ENCODE measurements around the gene PTPRN2.

The PTPRN2 gene

DNA sequence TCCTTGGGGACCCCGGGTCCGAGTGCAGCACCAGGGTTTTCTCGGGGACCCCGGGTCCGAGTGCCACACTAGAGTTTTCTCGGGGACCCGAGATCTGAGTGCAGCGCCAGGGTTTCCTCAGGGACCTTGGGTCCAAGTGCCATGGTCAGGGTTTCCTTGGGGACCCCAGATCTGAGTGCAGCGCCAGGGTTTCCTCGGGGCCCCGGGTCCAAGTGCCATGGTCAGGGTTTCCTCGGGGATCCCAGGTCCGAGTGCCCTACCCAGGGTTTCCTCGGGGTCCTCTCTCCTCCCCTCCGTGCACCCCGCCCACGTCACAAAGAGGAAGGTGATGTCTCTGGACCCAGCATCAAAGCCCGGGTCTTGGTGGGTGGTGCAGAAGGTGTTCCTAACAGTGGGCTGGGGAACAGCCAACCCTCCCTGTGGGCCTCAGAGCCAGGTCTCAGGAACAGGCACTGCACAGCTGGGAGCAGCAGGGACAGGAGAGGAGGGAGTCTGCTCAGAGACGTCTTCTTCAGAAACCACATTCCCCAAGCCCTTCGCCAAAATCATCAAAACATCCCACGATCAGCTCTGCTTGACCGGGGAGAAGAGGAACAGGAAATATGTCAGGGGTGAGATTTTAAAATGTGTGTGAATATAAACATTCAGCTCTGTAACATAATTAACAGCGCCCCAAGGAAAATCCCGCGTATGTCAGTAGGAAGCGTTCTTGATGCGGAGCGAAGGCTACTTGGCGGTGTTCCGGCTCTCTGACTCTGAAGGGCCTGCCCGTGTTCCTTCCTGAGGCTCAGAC lies 710.1 kb downstream of the PTPRN2 start:
- DNase-seq (ENCODE audit: low read depth) = no peak

GRCh38 chr7:157876469-157877285 lies 710.9 kb downstream of the PTPRN2 start:
- DNase-seq (ENCODE audit: low read depth) = no peak

DNA sequence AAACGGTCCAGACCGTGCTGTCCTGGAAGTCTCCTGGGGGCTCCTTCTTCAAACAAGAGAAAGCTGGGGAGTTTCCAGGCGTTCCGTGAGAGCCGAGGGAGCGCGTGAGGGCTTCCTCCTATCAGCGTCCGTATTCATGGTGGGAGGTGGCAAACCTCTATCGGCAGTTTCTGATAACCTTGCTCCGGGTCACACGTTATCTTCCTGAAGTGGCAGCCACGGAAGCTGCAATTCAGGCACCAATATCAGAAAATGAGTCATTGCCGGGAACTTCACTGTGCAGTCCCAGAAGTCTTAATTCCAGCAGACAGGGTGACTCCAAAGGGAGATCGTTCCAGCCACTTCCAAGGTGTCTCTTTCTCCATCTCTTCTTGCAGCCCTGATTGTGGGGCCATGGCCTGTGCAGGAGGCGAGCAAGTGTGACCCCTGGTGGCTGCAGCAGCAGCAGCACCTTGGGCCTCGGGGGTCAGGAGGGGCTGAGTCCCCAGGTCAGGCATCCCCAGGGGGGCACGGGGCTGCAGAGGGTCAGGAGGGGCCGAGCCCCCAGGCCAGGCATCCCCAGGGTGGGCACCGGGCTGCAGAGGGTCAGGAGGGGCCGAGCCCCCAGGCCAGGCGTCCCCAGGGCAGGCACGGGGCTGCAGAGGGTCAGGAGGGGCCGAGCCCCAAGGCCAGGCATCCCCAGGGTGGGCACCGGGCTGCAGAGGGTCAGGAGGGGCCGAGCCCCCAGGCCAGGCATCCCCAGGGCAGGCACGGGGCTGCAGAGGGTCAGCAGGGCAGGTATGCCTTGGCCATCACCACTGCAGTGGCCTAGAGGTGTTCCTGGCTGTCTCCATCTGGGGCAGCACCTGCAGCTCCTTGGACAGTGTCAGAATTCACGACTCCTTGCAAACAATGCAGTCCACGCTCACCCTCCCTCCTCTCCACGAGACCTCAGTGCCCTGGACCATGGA lies 712.1 kb downstream of the PTPRN2 start:
- DNase-seq (ENCODE audit: low read depth) = no peak

DNA sequence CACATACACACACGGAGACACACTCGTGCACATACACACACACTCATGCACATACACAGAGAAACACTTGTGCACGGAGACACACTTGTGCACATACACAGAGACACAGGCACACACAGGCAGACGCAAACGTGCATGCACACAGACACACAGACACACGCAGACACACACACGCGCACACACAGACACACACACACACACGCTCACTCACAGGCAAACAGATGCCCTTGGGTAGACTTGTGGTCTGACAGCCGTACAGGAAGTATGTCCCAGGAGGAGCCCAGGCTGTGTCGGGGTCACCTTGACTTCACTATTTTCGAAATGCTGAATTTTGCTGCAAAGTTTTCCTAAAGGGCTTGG lies 712.8 kb downstream of the PTPRN2 start:
- DNase-seq (ENCODE audit: low read depth) = no peak

DNA sequence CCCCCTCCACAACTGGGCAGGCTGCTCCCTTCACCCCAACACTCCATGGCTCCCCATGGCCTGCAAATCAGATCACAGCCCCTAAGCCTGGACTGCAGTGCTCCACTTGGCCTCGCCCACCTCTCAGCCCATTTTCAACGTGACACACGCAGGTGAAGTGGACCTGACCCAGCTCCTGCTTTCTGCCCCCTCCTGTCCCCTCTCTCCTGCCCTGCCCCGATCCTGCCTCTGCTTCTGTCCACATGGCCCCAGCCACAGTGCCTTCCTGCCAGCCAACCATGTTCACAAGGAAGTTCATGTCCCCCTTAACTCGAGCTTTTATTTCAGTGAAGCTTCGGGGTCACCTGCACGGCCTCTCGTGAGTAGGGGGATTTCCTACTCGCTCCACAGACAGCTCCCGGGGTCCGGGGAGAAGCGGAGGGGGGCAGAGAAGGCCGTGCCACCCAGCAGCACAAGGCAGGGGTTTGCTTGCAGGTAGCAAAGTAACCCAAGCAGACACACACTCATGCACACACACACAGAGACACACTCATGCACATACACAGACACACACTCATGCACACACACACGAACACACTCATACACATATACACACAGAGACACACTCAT lies 713.3 kb downstream of the PTPRN2 start:
- no peak for DNase-seq (ENCODE audit: low read depth)

DNA sequence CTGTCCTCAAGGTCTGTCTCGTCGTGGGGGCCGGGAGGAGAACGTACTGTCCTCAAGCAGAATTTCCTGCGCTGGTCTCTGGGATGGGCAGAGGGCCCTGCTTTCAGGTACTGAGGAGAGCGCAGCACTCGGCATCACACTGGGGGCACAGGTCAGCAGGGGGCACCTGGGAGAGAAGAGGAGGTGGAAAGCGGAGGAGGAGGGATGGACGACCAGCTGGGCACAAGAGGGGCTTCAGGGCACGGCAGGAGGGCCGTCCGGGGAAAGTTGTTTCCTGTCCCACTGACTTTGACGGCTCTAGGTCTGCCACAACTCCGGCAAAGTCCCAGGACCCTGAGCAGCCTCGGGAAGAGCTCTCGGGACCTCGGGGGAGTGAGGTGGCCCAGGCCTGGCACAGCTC lies 714.0 kb downstream of the PTPRN2 start:
- no peak for DNase-seq (ENCODE audit: low read depth)

DNA sequence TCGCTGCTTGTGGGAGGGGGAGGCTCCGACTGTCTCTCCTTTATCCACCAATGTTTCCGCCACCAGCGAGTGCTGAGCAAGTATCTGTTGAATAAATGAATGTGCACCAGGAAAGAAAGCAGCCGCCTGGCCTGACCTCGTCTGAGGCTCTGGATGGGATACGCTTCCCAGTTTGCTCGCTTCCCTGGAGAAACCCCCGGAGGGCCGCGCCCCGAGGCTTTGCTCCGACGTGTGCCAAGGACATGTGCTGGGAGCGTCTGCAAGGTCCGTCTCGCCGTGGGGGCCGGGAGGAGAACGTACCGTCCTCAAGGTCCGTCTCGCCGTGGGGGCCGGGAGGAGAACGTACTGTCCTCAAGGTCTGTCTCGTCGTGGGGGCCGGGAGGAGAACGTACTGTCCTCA lies 714.4 kb downstream of the PTPRN2 start:
- DNase-seq (ENCODE audit: low read depth) = no peak

GRCh38 chr7:157872447-157872846 lies 715.2 kb downstream of the PTPRN2 start:
- no peak for DNase-seq (ENCODE audit: low read depth)

DNA sequence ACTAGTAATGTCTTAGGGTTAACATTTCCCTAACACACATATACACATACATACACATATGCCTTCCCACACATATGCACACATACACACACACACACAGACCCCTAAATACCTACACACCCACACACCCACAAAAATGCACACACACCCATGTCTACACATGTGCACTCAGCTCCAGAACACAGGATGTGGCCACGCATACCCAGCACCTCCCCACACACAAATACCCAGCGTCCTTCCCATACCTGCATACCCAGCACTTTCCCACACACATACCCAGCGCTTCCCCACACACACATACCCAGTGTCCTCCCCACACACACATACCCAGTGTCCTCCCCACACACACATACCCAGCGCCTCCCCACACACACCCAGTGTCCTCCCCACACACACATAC lies 715.9 kb downstream of the PTPRN2 start:
- DNase-seq (ENCODE audit: low read depth) = no peak

DNA sequence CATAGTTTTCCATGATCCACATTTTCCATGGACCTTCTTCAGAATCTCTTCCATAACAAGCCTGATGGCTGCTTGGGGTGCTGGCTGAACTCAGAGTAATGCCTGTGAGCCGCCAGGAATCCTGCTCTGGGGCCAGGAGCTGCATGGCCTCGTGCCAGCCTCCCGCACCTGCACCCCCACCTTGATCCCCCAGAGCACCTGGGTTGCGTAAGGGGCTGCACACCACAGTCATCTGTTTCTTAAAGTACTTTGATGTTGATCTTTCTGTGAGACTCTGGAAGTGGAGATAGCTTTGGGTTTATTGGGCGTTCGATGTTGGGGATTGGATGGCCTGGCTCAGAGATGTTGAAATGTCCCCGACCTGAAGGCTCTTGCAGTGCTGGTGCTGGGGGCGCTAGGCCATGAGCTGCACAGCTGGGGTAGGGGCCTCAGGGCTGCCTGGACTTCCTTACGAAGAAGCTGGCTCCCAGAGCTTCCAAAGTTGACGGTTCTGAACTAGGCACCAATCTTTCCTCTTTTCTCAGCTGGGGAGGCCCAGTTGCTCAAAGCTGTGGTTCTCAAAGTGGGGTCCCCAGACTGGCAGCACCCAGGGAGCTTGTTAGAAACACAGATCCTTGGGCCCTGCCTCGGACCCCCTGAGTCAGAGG lies 716.9 kb downstream of the PTPRN2 start:
- DNase-seq (ENCODE audit: low read depth) = no peak

DNA sequence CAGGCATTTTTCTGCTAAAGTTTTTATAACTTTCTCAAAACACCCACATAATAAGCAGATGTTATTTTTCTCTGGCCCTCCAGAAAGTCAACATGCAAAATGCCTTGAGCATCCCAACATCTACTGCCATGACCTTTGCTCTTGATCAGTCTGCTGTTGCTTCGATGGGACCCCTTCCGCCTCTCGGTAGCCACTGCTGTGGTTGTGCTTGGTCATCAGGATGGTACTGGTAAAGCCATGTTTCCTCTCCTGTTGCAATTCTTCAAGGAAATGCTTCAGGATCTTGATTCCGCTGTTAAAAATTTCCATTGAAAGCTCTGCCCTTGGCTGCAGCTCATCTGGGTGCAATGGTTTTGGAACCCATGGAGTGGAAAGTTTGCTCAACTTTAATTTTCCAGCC lies 717.8 kb downstream of the PTPRN2 start:
- DNase-seq (ENCODE audit: low read depth) = no peak

DNA sequence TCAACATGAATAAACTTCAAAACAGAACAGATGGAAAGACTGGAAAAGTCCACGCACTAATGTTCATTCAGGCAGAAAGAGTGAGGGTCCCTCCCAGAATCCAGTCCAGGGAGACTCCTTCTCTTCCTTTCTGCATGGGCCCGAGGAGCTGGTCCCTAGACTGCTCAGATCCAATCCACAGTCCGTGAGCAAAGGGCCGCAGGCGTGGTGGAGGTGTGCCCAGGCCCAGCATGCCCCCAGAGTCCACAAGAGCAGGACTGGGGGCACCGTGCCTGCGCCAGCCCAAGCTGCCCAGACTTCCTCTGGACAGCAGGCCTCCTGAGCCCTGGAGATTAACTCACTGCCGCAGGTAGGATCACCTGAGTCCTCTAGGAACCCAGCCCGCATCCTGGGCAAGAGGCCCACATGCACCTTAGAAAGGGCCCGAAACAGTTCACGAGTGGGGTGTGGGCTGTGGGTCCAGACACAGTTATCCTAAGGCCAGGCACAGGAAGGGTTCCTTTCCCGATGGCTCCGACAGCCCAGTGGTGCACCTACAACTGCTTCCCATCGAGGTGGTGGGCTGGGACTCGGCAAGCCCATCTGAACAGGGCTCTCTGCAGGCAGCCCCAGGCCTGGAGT lies 719.8 kb downstream of the PTPRN2 start:
- DNase-seq (ENCODE audit: low read depth) = no peak

GRCh38 chr7:157866336-157866924 lies 721.2 kb downstream of the PTPRN2 start:
- no peak for DNase-seq (ENCODE audit: low read depth)

GRCh38 chr7:157865351-157866165 lies 722.1 kb downstream of the PTPRN2 start:
- DNase-seq (ENCODE audit: low read depth) = no peak

DNA sequence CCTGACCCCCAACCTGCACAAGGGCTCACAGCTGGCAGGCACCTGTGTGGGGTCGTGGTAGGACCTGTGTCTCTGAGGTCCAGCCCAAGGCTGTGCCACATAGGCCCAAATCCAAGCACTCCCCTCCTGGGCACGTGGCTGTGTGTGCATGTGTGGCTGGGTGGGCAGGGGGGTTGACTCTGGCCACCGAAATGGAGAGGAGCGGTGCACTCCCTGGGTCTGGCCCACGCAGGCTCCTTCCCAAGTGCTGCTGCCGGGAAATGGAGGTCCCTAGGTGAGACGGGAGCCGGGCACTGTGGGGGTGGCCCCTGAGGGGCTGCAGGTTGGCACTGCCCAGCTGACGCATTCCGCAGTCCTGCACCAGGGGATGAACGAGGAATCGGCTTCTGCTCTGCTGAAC lies 722.7 kb downstream of the PTPRN2 start:
- DNase-seq (ENCODE audit: low read depth) = no peak

GRCh38 chr7:157863906-157864810 lies 723.5 kb downstream of the PTPRN2 start:
- no peak for DNase-seq (ENCODE audit: low read depth)

DNA sequence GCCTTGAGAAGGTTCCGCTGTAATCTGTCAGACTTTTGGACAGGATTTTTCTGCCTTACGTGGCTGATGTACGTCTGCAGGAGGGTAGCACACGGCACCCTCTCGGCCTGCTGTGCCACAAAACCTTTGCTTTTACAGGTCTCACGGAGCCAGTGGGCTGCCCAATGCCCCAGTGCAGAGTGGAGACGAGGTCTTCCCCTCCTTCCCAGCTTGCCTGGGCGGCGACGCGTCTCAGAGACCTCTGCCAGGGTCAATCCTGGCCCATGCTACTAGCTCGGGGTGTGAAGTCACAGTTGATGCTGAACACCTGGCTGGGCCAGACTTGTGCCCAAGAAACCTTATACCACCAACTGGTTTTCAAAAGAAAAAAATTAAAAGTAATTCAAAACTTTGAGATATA lies 724.4 kb downstream of the PTPRN2 start:
- no peak for DNase-seq (ENCODE audit: low read depth)

- no peak for DNase-seq (ENCODE audit: low read depth)
Observed at GRCh38 chr7:157862731-157863130, 724.9 kb downstream of the PTPRN2 start.

DNA sequence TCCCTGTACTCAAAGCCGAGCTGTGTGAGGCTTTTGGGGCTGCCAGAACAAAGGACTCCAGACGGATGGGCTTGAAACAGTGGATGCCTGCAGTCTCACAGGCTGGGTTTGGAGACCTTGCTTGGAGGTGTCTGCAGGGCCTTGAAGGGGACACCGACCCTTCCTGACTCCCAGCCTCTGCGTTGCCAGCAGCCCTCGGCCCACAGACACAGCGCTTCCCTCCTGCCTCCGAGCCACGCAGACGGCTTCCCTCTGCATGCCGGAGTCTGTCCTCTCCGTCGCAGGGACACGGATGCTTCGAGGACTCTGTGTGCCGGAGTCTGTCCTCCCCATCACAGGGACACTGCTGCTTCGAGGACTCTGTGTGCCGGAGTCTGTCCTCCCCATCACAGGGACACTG lies 726.1 kb downstream of the PTPRN2 start:
- no peak for DNase-seq (ENCODE audit: low read depth)
